ENCODE results near the gene INHA. TPM values are rescaled to one million over a fixed set of nuclear protein-coding genes. Genes with fewer than 3 reads are reported as not detected.

INHA gene
- total RNA-seq, 4 donors from 2014 or later: 0.45 to 0.75 TPM; not detected in 2

GRCh38 chr2:219548990-219549389, 23.1 kb upstream of the INHA start:
- 95% methylated on average over 13 of the region's 18 CpGs for WGBS
- peaks cover 25 to 49% (median 39%) of the 10 kb centered on the region in 4 donors for H3K4me1 ChIP-seq
- no peak for TF ChIP-seq POLR2A (IDR thresholded peaks at IDR 0.05; ENCODE audit: low read depth)
- no peak for TF ChIP-seq CTCF (IDR thresholded peaks at IDR 0.05)
- no peak for TF ChIP-seq EP300 (IDR thresholded peaks at IDR 0.05)
- TF ChIP-seq POLR2AphosphoS5 (IDR thresholded peaks at IDR 0.05): no peak
- no peak overlapping the region for H3K4me3 ChIP-seq
- peaks cover 0 to 24% (median 11%) of the 10 kb centered on the region in 4 donors for H3K36me3 ChIP-seq
- H3K27ac ChIP-seq (replicated peaks in 1 of 4): no peak overlapping the region
- intact Hi-C loops (cut with DNase I): no loop called here
- peaks cover 0 to 7% (median 0%) of the 10 kb centered on the region in 4 donors for H3K27me3 ChIP-seq
- no peak for DNase-seq (ENCODE audit: extremely low spot score)
- H3K9me3 ChIP-seq: no peaks in the 10 kb centered on the region

- peaks cover 0 to 27% (median 11%) of the 10 kb centered on the region in 4 donors for H3K36me3 ChIP-seq
- H3K27ac ChIP-seq (replicated peaks in 1 of 4): no peak overlapping the region
- DNase-seq (ENCODE audit: extremely low spot score): no peak
- H3K4me1 ChIP-seq: peaks cover 19 to 43% (median 33%) of the 10 kb centered on the region in 4 donors
- intact Hi-C loops (cut with DNase I): no loop called here
- H3K4me3 ChIP-seq: no peak overlapping the region
- WGBS: 84% methylated on average over 6 of the region's 9 CpGs
- TF ChIP-seq POLR2A (IDR thresholded peaks at IDR 0.05; ENCODE audit: low read depth): no peak
- TF ChIP-seq EP300 (IDR thresholded peaks at IDR 0.05): no peak
- TF ChIP-seq CTCF (IDR thresholded peaks at IDR 0.05): no peak
- no peak for TF ChIP-seq POLR2AphosphoS5 (IDR thresholded peaks at IDR 0.05)
- peaks cover 0 to 9% (median 0%) of the 10 kb centered on the region in 4 donors for H3K27me3 ChIP-seq
- no peaks in the 10 kb centered on the region for H3K9me3 ChIP-seq
These were observed 22.5 kb upstream of the INHA start for GRCh38 chr2:219549619-219550018.

- intact Hi-C loops (cut with DNase I): no loop called here
- H3K9me3 ChIP-seq: no peaks in the 10 kb centered on the region
- H3K27me3 ChIP-seq: peaks cover 0 to 9% (median 0%) of the 10 kb centered on the region in 4 donors
- DNase-seq (ENCODE audit: extremely low spot score): no peak
- H3K4me3 ChIP-seq: peak overlapping the region; percentile 58 to 86 (median 62)
- peaks cover 18 to 28% (median 26%) of the 10 kb centered on the region in 4 donors for H3K4me1 ChIP-seq
- peak overlapping the region; percentile 73 to 80 (median 76) for H3K27ac ChIP-seq (replicated peaks in 1 of 4)
- peaks cover 4 to 45% (median 23%) of the 10 kb centered on the region in 4 donors for H3K36me3 ChIP-seq
- WGBS: 4% methylated on average over 21 of the region's 54 CpGs
- TF ChIP-seq POLR2A (IDR thresholded peaks at IDR 0.05; ENCODE audit: low read depth) (no peak), POLR2AphosphoS5 (IDR thresholded peaks at IDR 0.05) (peak in 1 of 2 donors; percentile 30)
These were observed 20.4 kb upstream of the INHA start for GRCh38 chr2:219551441-219552381.

GRCh38 chr2:219552382-219553167, 19.5 kb upstream of the INHA start:
- Histone ChIP-seq H3K27me3 (peaks cover 0 to 9% (median 0%) of the 10 kb centered on the region in 4 donors), H3K4me3 (peak overlapping the region; percentile 58 to 86 (median 62)), H3K4me1 (peaks cover 18 to 28% (median 26%) of the 10 kb centered on the region in 4 donors), H3K36me3 (peaks cover 4 to 49% (median 26%) of the 10 kb centered on the region in 4 donors), H3K27ac (replicated peaks in 1 of 4) (peak overlapping the region; percentile 73 to 80 (median 76)), H3K9me3 (no peaks in the 10 kb centered on the region)
- TF ChIP-seq POLR2A (IDR thresholded peaks at IDR 0.05; ENCODE audit: low read depth) (no peak), EP300 (IDR thresholded peaks at IDR 0.05) (no peak), CTCF (IDR thresholded peaks at IDR 0.05) (no peak), POLR2AphosphoS5 (IDR thresholded peaks at IDR 0.05) (peak; percentile 54 to 62)
- intact Hi-C loops (cut with DNase I): no loop called here
- peak; percentile 97 for DNase-seq (ENCODE audit: extremely low spot score)
- WGBS: 2% methylated on average over 42 of the region's 99 CpGs

GRCh38 chr2:219553168-219553417, 19.0 kb upstream of the INHA start:
- H3K27me3 ChIP-seq: peaks cover 0 to 9% (median 0%) of the 10 kb centered on the region in 4 donors
- no peak for TF ChIP-seq EP300 (IDR thresholded peaks at IDR 0.05)
- TF ChIP-seq POLR2A (IDR thresholded peaks at IDR 0.05; ENCODE audit: low read depth): no peak
- no peak for TF ChIP-seq POLR2AphosphoS5 (IDR thresholded peaks at IDR 0.05)
- no peak for TF ChIP-seq CTCF (IDR thresholded peaks at IDR 0.05)
- H3K4me1 ChIP-seq: peaks cover 18 to 28% (median 26%) of the 10 kb centered on the region in 4 donors
- intact Hi-C loops (cut with DNase I): no loop called here
- DNase-seq (ENCODE audit: extremely low spot score): no peak
- peaks cover 4 to 49% (median 26%) of the 10 kb centered on the region in 4 donors for H3K36me3 ChIP-seq
- H3K27ac ChIP-seq (replicated peaks in 1 of 4): peak overlapping the region in 3 of 4 donors; percentile 73 to 80 (median 79)
- H3K9me3 ChIP-seq: no peaks in the 10 kb centered on the region
- no CpG with 5 or more reads among the region's 7 CpGs for WGBS
- peak overlapping the region; percentile 58 to 86 (median 62) for H3K4me3 ChIP-seq

All from esophagus muscularis mucosa (tissue), 4 donors.